Right ventricle myocardium superior (tissue), 1 donor: Measurements from ENCODE around the gene ACTL7A. TPM values are rescaled to one million over a fixed set of nuclear protein-coding genes. Genes with fewer than 3 reads are reported as not detected.

Experiments used
- ATAC-seq: fragments of 200-7000 bp; cut with Tn5 transposase; one replicate; pipeline ENCODE4 v1.9.1; 2020; ENCODE audit warnings: mild to moderate bottlenecking; ENCODE audit not compliant: poor library complexity
- DNase-seq: peaks from one replicate; pipeline ENCODE4 v3.0.0-alpha.2; 2020
- intact Hi-C: fragments of 100-400 bp; cut with DNase I; formaldehyde crosslinking; loops from one replicate; pipeline ENCODE4 v1.11.2; 2022
- total RNA-seq: library from RNA; stranded (reverse); fragmentation: NEBNext Ultra II Directional; extraction: Animal tissue kit (Norgen Biotek cat#: 25700); gene quantifications from one replicate; pipeline ENCODE4 v1.2.1, GENCODE V29; 2021
- donor health status: DM: no; HTN: yes; CAD: no; lungs with severe emphysema.

The ACTL7A gene
- total RNA-seq, 1 donor from 2014 or later = not detected

DNA sequence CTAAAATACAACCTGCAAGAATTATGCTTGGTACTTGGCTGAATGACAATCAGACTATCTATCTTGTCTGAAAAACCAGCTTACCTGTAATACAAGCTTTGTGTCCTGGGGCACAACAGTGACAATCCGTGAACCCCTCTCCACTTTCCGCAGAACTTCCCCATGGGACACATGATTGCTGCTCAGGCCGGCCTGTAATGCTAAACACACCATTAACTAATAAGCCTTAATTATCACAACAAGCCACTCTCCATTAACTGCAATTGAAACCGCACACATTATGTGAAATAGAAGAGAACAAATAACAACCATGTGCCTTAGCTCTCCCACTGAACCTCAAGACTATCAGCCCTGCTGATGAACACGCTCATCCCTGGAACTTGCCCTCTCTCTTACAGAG lies 38.1 kb downstream of the ACTL7A start:
- ATAC-seq = no peak
- intact Hi-C loops = no loop called here
- no peak for DNase-seq

DNA sequence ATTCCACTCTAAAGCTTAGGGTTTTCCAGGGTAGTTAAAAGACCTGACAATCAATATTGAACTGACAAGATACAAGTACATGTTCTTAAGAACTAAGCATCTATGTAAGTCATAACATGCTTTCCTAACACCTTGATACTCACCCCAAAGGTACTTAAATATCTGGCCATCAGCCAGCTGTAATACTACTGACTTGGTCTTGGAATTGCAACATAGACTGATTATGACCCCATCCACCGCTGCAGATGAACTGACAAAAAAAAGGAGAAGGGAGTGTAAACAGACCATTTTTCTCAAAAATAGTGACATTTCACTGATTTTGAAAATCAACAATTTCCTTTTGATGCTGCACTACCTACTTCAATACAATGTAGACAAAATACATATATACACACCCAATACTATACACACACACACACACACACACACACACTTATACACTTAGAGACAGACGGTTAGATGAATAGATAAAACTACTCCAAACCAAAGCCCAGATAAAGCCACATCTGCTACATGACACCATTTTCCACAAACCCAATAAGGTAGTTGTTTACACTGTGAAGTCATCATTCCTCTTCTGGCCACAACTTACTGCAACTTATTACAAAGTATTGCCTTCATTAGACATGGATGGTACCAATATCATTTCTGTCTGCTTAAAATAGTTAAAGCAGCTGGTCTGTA lies 41.5 kb downstream of the ACTL7A start:
- no peak for DNase-seq
- ATAC-seq = no peak
- intact Hi-C loops = no loop called here

DNA sequence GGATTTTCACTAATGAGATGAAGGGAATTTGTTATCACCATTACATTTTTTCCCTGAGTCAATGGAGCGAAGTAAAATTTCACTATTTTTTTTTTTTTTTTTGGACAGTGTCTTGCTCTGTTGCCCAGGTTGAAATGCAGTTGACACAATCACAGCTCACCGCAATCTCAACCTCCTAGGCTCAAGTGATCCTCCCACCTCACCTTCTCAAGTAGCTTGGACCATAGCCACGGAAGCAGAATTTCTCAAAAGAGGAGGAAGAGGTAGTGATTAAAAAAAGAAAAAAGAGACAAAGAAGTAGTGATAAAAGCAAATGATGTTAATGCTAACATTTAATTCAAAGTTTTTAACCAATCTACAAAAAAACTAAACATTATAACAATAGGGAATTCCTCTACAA lies 42.1 kb downstream of the ACTL7A start:
- DNase-seq = no peak
- ATAC-seq = no peak
- intact Hi-C loops = no loop called here

DNA sequence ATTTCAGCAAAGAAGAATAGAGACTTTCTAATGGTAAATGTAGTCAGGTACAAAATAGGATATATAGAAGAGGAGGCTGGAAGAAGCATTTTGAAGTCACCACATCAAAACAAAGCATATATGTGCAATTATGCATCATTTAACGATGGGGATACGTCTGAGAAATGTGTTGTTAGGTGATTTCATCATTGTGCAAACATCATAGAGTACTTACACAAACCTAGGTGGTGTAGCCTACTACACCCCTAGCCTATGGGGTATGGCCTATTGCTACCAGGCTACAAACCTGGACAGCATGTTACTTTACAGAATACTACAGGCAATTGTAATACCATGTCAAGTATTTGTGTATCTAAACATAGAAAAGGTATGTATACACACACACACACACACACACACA lies 43.4 kb downstream of the ACTL7A start:
- DNase-seq (no peak), ATAC-seq (no peak)
- intact Hi-C loops = no loop called here

DNA sequence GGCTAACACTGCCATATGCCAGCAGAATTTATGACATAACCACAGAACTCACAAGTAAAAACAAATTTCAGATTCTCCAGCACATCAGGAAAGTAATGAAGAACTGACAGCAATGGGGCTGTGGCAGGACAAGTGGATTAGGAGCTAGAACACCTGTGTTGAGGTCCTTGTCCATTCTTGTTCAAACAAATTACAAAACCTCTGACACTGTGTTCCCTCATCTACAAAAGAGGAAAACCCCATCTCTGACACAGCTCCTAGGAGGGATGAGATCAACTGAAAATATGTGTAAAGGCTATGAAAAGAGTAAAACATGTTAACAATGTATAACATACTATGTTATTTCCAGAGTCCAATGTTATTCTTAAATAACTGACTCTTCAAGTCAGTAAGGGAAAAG lies 48.3 kb downstream of the ACTL7A start:
- intact Hi-C loops = no loop called here
- ATAC-seq (no peak), DNase-seq (no peak)

DNA sequence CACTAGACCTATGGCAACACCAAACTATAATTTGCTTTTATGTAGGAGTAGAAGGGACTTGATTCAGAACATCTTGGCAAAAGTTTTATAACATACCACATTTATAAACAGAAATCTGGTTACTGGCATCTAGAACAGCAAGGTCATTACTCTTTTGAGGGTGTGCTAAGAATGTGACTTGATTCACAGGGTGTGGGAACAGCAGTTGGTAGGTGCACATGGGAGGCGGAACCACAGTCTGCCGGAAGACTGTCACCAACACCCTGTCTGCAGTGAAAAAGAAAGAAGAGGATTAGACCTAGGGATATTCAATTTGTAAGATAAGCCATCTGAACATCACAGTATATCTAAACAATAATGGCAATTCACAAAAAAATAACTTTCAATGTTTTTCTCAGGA lies 48.8 kb downstream of the ACTL7A start:
- intact Hi-C loops = no loop called here
- no peak for DNase-seq
- ATAC-seq = no peak

DNA sequence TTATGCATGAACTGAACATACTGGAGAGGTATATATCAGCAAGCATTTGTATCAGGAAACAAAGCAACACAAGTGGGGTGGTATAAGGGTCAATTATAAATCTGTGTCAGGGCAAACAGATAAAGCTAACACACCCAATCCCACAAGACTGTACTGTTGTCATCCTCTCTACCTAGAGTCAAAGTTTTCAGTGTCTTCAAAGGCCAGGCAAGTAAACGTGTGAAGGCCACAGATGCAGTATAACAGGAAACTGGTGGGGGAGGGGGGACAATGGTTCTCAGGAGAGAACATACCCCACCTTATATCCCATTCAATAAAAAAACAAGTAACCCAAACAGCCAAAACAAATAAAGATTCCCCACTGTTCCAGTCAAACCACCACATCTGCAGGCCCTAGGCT lies 49.8 kb downstream of the ACTL7A start:
- no peak for DNase-seq
- no peak for ATAC-seq
- intact Hi-C loops = no loop called here

Other genes with a start within 250 kb of the ACTL7A start
- not detected for gene ACTL7B, start 6.3 kb upstream of the ACTL7A start, total RNA-seq
- 20.1 TPM for gene ELP1, start 71.9 kb downstream of the ACTL7A start, total RNA-seq
- 17.5 TPM for gene ABITRAM, start 72.1 kb downstream of the ACTL7A start, total RNA-seq
- gene CTNNAL1, start 151.2 kb downstream of the ACTL7A start, total RNA-seq = 77.5 TPM